SKM-1 (cell line): ENCODE data around the gene PLEKHA1.

Experiments
- DNase-seq: peaks from one replicate; lab custom pipeline; 2025; ENCODE audit not compliant: unreplicated experiment; lab: John Stamatoyannopoulos, UW

PLEKHA1 gene

DNA sequence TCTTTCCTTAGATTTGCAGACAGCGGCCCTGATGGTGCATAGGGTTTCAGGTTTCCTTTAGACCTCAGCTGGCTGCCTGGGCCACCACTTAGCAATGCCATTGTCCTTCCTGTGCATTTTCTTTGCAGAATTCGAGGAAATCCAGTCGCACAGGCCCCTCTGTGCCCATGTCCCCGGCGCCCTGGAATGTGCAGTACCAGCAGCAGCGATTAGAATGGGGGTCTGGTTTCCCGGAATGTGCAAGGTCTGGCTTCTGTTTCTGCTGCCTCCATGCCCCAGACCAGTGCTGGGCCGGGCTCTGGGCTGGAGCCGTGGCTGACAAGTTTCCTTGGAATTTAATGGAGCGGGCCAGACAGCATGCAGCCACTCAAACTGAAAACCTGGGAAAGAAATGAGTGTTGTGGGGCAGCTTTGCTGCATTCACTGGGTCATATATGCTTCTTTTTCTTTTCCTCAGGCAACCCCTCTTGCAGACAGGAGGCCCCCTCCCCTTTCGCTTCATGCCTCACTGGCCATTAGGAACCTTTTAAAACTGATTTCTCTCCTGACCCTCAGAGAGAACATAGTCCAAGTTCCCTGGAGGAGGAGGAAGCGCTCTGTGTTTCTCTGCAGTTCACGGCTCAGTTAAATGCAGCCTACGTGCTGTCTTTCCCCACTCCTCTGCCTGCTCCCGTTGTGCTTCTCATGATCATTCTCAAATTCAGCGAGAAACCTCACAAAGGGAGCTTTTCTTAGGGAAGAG lies 101.3 kb downstream of the PLEKHA1 start:
- no peak for DNase-seq

GRCh38 chr10:122476333-122476695 lies 101.8 kb downstream of the PLEKHA1 start:
- no peak for DNase-seq

GRCh38 chr10:122477436-122477835 lies 102.9 kb downstream of the PLEKHA1 start:
- no peak for DNase-seq

GRCh38 chr10:122478971-122479370 lies 104.5 kb downstream of the PLEKHA1 start:
- DNase-seq, result no peak

DNA sequence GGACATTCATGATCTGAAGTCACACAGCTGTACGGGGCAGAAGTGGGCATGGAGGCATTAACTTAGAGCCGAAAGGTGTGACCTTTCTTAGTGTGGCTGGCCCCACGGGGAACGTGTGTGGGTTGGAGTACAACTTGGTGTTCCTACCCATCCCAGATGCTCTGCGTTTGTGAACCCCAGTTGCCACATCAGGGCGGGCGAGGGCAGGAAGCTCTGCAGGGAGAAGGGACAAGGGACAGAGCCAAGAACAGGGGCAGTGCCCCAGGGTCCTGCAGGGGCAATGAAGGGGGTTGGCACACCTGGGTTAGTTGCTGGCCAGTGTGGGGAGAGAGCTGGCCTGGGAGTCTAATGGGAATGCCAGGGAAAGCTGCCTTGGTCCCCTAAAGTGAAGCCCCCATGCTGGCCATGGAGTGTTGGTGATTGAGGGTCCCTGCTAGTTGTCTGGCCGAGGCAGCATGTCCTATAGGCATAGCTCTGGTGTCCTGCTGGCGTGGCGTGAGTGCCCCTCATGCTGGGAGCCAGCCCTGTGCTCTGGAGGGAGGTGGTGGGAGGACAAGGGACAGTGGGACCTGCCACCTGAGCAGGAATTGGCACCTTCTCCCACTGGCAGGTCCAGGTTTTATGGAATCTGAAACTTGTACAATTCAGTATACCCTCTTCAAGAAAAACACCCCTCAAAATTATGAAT lies 105.8 kb downstream of the PLEKHA1 start:
- DNase-seq, result no peak

- no peak for DNase-seq
Measured at GRCh38 chr10:122481296-122482056, 107.0 kb downstream of the PLEKHA1 start.
